HEK293 (cell line): Measurements from ENCODE around the gene EIPR1.

ENCODE experiments used
- CTCF ChIA-PET: fragments of 350-600 bp; formaldehyde crosslinking; extraction: SDS; loops from one replicate; lab custom pipeline; 2021; ENCODE audit warnings: antibody characterized with exemption; lab: Yijun Ruan, JAX
- POLR2A ChIA-PET: fragments of 300-600 bp; formaldehyde crosslinking; extraction: SDS; loops from one replicate; lab custom pipeline; 2020; ENCODE audit warnings: antibody characterized with exemption, inconsistent platforms; lab: Yijun Ruan, JAX
- H3K27ac ChIP-seq: fragments of 200-500 bp; sonication (Bioruptor generic); 2 replicates; pipeline ENCODE4 v1.5.1; 2014; ENCODE audit warnings: low read depth, low read length, control low read depth, inconsistent platforms; ENCODE audit errors: extremely low read depth
- H3K36me3 ChIP-seq, 2 experiments: fragments of 200-500 bp in 1 of 2; sonication (Bioruptor generic) in 1 of 2; 1 replicate in 1 of 2; 2 replicates in 1 of 2; pipeline ENCODE4 v1.5.1; 2014 to 2017; ENCODE audit warnings: inconsistent platforms in 2 of 2, low read length in 2 of 2; ENCODE audit not compliant: control insufficient read depth in 2 of 2, insufficient read depth in 1 of 2
- H3K4me1 ChIP-seq: fragments of 200-500 bp; sonication (Bioruptor generic); 2 replicates; pipeline ENCODE4 v1.5.1; 2014; ENCODE audit warnings: mild to moderate bottlenecking, low read length, inconsistent platforms; ENCODE audit not compliant: control insufficient read depth, insufficient read depth
- H3K4me3 ChIP-seq: 2 replicates; pipeline ENCODE4 v1.5.1; 2011; ENCODE audit warnings: low read depth, mild to moderate bottlenecking, control low read depth, low read length, moderate library complexity
- H3K9me3 ChIP-seq: fragments of 200-500 bp; sonication (Bioruptor generic); 2 replicates; pipeline ENCODE4 v1.5.1; 2014; ENCODE audit warnings: low read depth, low read length, inconsistent platforms; ENCODE audit not compliant: control insufficient read depth, insufficient read depth
- GLIS1 ChIP-seq: fragments of 450-650 bp; formaldehyde crosslinking; IDR thresholded peaks from 2 replicates; pipeline ENCODE4 v1.5.1; 2016; ENCODE audit warnings: missing biosample characterization, missing genetic modification characterization
- REST ChIP-seq: fragments of 450-650 bp; formaldehyde crosslinking; IDR thresholded peaks from 2 replicates; pipeline ENCODE4 v1.5.1; 2016; ENCODE audit warnings: missing biosample characterization, missing genetic modification characterization
- TRIM28 ChIP-seq: IDR thresholded peaks from 2 replicates; pipeline ENCODE4 v1.6.1; 2011; ENCODE audit warnings: low read length, control low read depth, borderline replicate concordance
- ZBTB48 ChIP-seq: fragments of 450-650 bp; formaldehyde crosslinking; IDR thresholded peaks from 2 replicates; pipeline ENCODE4 v1.5.1; 2016; ENCODE audit warnings: missing biosample characterization, missing genetic modification characterization
- ZFP37 ChIP-seq: fragments of 450-650 bp; formaldehyde crosslinking; IDR thresholded peaks from 2 replicates; pipeline ENCODE4 v1.5.1; 2016; ENCODE audit warnings: missing biosample characterization, missing genetic modification characterization
- ZNF223 ChIP-seq: fragments of 450-650 bp; formaldehyde crosslinking; IDR thresholded peaks from 2 replicates; pipeline ENCODE4 v1.5.1; 2016; ENCODE audit warnings: missing biosample characterization, missing genetic modification characterization
- ZNF280D ChIP-seq: fragments of 450-650 bp; formaldehyde crosslinking; IDR thresholded peaks from 2 replicates; pipeline ENCODE4 v1.5.1; 2016; ENCODE audit warnings: missing biosample characterization, missing genetic modification characterization
- ZNF292 ChIP-seq: fragments of 450-650 bp; formaldehyde crosslinking; IDR thresholded peaks from 2 replicates; pipeline ENCODE4 v1.5.1; 2016; ENCODE audit warnings: low read depth, missing biosample characterization, missing genetic modification characterization, borderline replicate concordance
- ZNF426 ChIP-seq: fragments of 450-650 bp; formaldehyde crosslinking; IDR thresholded peaks from 2 replicates; pipeline ENCODE4 v1.5.1; 2017; ENCODE audit warnings: missing biosample characterization, missing genetic modification characterization, mild to moderate bottlenecking, inconsistent platforms, moderate library complexity
- ZNF610 ChIP-seq: fragments of 450-650 bp; formaldehyde crosslinking; IDR thresholded peaks from 2 replicates; pipeline ENCODE4 v1.5.1; 2016; ENCODE audit warnings: missing biosample characterization, missing genetic modification characterization, borderline replicate concordance
- ZNF704 ChIP-seq: fragments of 450-650 bp; formaldehyde crosslinking; IDR thresholded peaks from 2 replicates; pipeline ENCODE4 v1.5.1; 2016; ENCODE audit warnings: missing biosample characterization, missing genetic modification characterization
- TF ChIP-seq, protein P1 (sequence below): fragments of 450-650 bp; formaldehyde crosslinking; conservative IDR thresholded peaks from 2 replicates; pipeline ENCODE4 v1.5.1; 2016; ENCODE audit warnings: low read depth, missing biosample characterization, missing genetic modification characterization
- TF ChIP-seq, protein P2 (sequence below): fragments of 450-650 bp; IDR thresholded peaks from 2 replicates; pipeline ENCODE4 v1.5.1; 2018; ENCODE audit warnings: missing biosample characterization, missing genetic modification characterization
- TF ChIP-seq, protein P3 (sequence below): fragments of 450-650 bp; formaldehyde crosslinking; IDR thresholded peaks from 2 replicates; pipeline ENCODE4 v1.5.1; 2016; ENCODE audit warnings: missing biosample characterization, missing genetic modification characterization

Gene EIPR1

GRCh38 chr2:3299703-3300102 is 77.9 kb downstream of the EIPR1 start (continued):
- TF ChIP-seq, protein P1, sequence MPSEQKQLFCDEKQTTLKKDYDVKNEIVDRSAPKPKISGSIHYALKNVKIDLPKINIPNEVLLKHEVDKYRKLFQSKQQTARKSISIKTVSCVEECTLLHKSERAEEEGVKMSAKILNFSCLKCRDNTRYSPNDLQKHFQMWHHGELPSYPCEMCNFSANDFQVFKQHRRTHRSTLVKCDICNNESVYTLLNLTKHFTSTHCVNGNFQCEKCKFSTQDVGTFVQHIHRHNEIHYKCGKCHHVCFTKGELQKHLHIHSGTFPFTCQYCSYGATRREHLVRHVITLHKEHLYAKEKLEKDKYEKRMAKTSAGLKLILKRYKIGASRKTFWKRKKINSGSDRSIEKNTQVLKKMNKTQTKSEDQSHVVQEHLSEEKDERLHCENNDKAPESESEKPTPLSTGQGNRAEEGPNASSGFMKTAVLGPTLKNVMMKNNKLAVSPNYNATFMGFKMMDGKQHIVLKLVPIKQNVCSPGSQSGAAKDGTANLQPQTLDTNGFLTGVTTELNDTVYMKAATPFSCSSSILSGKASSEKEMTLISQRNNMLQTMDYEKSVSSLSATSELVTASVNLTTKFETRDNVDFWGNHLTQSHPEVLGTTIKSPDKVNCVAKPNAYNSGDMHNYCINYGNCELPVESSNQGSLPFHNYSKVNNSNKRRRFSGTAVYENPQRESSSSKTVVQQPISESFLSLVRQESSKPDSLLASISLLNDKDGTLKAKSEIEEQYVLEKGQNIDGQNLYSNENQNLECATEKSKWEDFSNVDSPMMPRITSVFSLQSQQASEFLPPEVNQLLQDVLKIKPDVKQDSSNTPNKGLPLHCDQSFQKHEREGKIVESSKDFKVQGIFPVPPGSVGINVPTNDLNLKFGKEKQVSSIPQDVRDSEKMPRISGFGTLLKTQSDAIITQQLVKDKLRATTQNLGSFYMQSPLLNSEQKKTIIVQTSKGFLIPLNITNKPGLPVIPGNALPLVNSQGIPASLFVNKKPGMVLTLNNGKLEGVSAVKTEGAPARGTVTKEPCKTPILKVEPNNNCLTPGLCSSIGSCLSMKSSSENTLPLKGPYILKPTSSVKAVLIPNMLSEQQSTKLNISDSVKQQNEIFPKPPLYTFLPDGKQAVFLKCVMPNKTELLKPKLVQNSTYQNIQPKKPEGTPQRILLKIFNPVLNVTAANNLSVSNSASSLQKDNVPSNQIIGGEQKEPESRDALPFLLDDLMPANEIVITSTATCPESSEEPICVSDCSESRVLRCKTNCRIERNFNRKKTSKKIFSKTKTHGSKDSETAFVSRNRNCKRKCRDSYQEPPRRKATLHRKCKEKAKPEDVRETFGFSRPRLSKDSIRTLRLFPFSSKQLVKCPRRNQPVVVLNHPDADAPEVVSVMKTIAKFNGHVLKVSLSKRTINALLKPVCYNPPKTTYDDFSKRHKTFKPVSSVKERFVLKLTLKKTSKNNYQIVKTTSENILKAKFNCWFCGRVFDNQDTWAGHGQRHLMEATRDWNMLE (tag by site-specific recombination): no peak
- no peak for TF ChIP-seq ZNF223
- TF ChIP-seq ZFP37 (tag by site-specific recombination): no peak

DNA sequence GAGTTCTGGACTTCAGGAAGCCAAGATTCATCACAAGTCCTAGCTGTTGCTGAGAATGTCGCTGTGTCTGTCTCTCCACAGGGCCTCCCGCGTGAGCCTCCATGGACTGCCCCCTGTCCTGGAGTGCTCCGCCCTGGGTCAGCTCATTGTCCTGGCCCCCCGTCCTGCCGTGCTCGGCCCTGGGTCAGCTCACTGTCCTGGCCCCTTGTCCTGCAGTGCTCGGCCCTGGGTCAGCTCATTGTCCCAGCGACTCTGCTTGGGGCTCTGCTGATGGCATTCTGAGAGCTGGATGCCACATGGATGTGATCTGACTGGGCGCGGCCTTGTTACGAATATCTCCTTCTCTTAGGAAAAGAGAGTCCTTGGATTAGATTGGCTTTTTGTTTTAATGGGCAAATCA is 78.5 kb downstream of the EIPR1 start:
- H3K4me3 ChIP-seq: no peak overlapping the region
- ChIA-PET CTCF (no interaction called here), POLR2A (no interaction called here)
- H3K36me3 ChIP-seq: peaks cover 0 to 3% of the 10 kb centered on the region in 2 experiments; a peak in 2 of 3 replicates
- no peaks in the 10 kb centered on the region for H3K9me3 ChIP-seq
- no peaks in the 10 kb centered on the region for H3K4me1 ChIP-seq
- no peak overlapping the region for H3K27ac ChIP-seq
- no peak for TF ChIP-seq ZNF292
- no peak for TF ChIP-seq GLIS1 (tag by site-specific recombination)
- no peak for TF ChIP-seq ZNF610 (tag by site-specific recombination)
- TF ChIP-seq TRIM28: no peak
- no peak for TF ChIP-seq ZNF280D (tag by site-specific recombination)
- TF ChIP-seq ZNF704 (tag by site-specific recombination): no peak
- TF ChIP-seq, protein P2, sequence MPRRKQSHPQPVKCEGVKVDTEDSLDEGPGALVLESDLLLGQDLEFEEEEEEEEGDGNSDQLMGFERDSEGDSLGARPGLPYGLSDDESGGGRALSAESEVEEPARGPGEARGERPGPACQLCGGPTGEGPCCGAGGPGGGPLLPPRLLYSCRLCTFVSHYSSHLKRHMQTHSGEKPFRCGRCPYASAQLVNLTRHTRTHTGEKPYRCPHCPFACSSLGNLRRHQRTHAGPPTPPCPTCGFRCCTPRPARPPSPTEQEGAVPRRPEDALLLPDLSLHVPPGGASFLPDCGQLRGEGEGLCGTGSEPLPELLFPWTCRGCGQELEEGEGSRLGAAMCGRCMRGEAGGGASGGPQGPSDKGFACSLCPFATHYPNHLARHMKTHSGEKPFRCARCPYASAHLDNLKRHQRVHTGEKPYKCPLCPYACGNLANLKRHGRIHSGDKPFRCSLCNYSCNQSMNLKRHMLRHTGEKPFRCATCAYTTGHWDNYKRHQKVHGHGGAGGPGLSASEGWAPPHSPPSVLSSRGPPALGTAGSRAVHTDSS (tag by site-specific recombination): no peak

DNA sequence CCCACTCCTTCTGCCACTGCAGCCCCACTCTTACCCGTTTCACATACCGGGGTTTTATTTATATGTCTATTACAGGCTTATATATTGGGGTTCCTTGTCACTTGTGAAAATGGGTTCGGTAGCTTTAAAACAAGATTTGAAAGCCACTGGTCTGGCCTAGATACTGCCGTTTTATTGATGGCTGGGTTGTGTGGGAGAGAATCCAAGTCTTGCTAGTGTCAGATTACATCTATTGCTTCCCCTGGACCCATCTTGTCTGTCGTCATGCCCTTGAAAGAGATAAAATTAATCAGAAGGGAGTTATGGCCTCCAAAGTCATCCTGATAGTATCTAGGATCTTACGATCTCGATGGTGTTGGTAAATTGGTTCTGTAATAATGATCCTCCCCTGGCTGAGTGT is 79.4 kb downstream of the EIPR1 start:
- Histone ChIP-seq H3K4me3 (no peak overlapping the region), H3K9me3 (no peaks in the 10 kb centered on the region), H3K27ac (no peak overlapping the region), H3K36me3 (peaks cover 0 to 3% of the 10 kb centered on the region in 2 experiments; a peak in 2 of 3 replicates), H3K4me1 (no peaks in the 10 kb centered on the region)
- POLR2A ChIA-PET: no interaction called here
- CTCF ChIA-PET: interaction anchor here (0.5 kb wide), 1 partner anchor 754 kb away, joined by 5 read pairs; no protein-coding TSS in a partner anchor
- no peak for TF ChIP-seq ZNF426 (tag by site-specific recombination)
- TF ChIP-seq REST: no peak
- TF ChIP-seq, protein P3, sequence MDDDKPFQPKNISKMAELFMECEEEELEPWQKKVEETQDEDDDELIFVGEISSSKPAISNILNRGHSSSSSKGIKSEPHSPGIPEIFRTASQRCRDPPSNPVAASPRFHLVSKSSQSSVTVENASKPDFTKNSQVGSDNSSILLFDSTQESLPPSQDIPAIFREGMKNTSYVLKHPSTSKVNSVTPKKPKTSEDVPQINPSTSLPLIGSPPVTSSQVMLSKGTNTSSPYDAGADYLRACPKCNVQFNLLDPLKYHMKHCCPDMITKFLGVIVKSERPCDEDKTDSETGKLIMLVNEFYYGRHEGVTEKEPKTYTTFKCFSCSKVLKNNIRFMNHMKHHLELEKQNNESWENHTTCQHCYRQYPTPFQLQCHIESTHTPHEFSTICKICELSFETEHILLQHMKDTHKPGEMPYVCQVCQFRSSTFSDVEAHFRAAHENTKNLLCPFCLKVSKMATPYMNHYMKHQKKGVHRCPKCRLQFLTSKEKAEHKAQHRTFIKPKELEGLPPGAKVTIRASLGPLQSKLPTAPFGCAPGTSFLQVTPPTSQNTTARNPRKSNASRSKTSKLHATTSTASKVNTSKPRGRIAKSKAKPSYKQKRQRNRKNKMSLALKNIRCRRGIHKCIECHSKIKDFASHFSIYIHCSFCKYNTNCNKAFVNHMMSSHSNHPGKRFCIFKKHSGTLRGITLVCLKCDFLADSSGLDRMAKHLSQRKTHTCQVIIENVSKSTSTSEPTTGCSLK (tag by site-specific recombination): no peak
- TF ChIP-seq ZBTB48 (tag by site-specific recombination): no peak
